ENCODE results near the gene TNFAIP1.

TNFAIP1 gene

DNA sequence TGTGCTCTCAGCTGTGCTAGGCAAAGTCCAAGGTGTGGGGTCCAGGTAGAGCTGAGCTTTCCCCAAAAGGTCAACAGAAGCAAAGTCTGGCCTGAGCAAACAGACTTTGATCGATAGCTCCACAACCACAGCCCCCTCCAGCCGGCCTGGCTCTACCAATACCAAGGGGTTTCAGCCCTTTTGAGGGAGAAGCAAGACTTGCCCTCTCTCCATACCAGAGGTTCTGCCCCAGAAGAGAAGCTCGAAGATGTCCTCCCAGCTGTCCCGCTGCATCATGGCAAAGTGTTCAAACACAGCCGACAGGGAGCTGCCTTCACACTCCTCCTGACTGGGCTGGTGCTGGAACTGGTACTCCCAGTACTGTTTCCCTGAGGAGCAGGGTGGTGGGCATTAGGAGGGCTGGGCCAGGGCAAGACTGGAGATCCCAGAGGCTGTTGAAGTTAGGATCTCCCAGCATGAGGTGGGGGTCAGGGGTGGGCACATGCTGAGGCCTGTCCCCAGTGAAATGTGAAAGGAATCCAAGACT, 32.8 kb downstream of the TNFAIP1 start:
- H3K9me2 ChIP-seq (replicated peaks; ENCODE audit: low read depth, low read length) = no peaks in the 10 kb centered on the region
- no peak for TF ChIP-seq CTCF (conservative IDR thresholded peaks at IDR 0.05; ENCODE audit: low read length)
- TF ChIP-seq EZH2phosphoT487 (IDR thresholded peaks at IDR 0.05; ENCODE audit: borderline replicate concordance) = no peak
- H3F3A ChIP-seq (ENCODE audit: low read depth) = 0 out of 2 replicates have a peak, but pooled peaks cover 2% of the 10 kb centered on the region
- no peak overlapping the region for H2AFZ ChIP-seq (ENCODE audit: low read length)
- H3K4me2 ChIP-seq (ENCODE audit: low read depth, low read length, poor library complexity, severe bottlenecking) = no peak overlapping the region
- no peaks in the 10 kb centered on the region for H3K79me2 ChIP-seq (ENCODE audit: insufficient read depth, low read length)
- no peaks in the 10 kb centered on the region for H3K4me1 ChIP-seq (ENCODE audit: insufficient read depth, low read length, poor library complexity, severe bottlenecking)
- no peaks in the 10 kb centered on the region for H4K20me1 ChIP-seq (ENCODE audit: insufficient read depth, low read length, poor library complexity, severe bottlenecking)
- no peak overlapping the region for H3K9ac ChIP-seq (ENCODE audit: low read depth, low read length, poor library complexity, severe bottlenecking)
- no peaks in the 10 kb centered on the region for H3K27me3 ChIP-seq (ENCODE audit: insufficient read depth, low read length, poor library complexity, severe bottlenecking)
- no peaks in the 10 kb centered on the region for H3K9me3 ChIP-seq (ENCODE audit: insufficient read depth, low read depth, low read length)
- H3K4me3 ChIP-seq (ENCODE audit: low read length, poor library complexity, severe bottlenecking) = no peak overlapping the region
- H3K36me3 ChIP-seq (ENCODE audit: insufficient read depth, low read length) = no peaks in the 10 kb centered on the region

DNA sequence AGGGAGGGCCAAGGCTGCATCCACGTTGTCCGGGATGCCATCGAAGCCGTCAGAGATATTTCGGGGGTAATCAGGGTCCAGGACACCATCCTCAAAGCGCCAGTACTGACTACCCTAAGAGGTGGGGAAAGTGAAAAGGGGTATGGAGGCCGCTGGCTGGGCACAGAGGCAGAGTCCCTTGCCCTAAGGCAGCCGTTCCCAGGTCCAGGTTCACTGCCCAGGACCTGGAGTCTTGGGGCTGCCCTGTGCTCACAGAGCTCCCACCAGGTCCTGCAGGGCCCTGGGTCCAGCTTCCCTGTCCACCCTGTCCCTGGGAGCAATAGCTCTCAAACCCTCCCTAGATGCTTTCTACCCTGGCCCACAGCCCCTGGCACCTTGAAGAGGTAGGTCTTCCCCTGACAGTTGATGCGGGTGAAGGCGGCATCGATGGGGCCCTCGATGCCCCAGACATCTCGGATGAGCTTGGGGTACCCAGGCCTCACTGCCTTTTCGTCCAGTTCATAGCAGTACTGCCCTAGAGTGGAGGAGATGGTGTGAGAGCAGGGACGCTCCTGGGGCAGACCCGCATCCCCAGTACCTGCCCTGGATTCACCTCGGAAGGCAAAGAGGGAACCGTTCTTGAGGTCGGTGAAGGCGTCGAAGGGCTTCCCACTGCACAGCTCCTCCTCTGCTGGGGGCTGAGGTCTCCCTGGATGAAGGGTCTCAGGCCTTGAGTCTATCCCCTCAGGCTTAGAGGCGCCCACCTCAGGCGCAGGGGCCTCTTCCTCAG, 33.5 kb downstream of the TNFAIP1 start:
- Histone ChIP-seq H3K4me2 (ENCODE audit: low read depth, low read length, poor library complexity, severe bottlenecking) (no peak overlapping the region), H3K9me3 (ENCODE audit: insufficient read depth, low read depth, low read length) (no peaks in the 10 kb centered on the region), H3K9ac (ENCODE audit: low read depth, low read length, poor library complexity, severe bottlenecking) (no peak overlapping the region)

GRCh38 chr17:28369684-28370034, 34.1 kb downstream of the TNFAIP1 start:
- H3K4me1 ChIP-seq (ENCODE audit: insufficient read depth, low read length, poor library complexity, severe bottlenecking) = no peaks in the 10 kb centered on the region

More for the DNA sequence above, 33.5 kb downstream of the TNFAIP1 start:
- Histone ChIP-seq H3K36me3 (ENCODE audit: insufficient read depth, low read length) (no peaks in the 10 kb centered on the region), H3K27me3 (ENCODE audit: insufficient read depth, low read length, poor library complexity, severe bottlenecking) (no peaks in the 10 kb centered on the region), H2AFZ (ENCODE audit: low read length) (no peak overlapping the region), H3F3A (ENCODE audit: low read depth) (0 out of 2 replicates have a peak, but pooled peaks cover 2% of the 10 kb centered on the region), H3K4me1 (ENCODE audit: insufficient read depth, low read length, poor library complexity, severe bottlenecking) (no peaks in the 10 kb centered on the region), H3K9me2 (replicated peaks; ENCODE audit: low read depth, low read length) (no peaks in the 10 kb centered on the region), H3K4me3 (ENCODE audit: low read length, poor library complexity, severe bottlenecking) (no peak overlapping the region), H4K20me1 (ENCODE audit: insufficient read depth, low read length, poor library complexity, severe bottlenecking) (no peaks in the 10 kb centered on the region), H3K79me2 (ENCODE audit: insufficient read depth, low read length) (no peaks in the 10 kb centered on the region)
- no peak for TF ChIP-seq EZH2phosphoT487 (IDR thresholded peaks at IDR 0.05; ENCODE audit: borderline replicate concordance)
- TF ChIP-seq CTCF (conservative IDR thresholded peaks at IDR 0.05; ENCODE audit: low read length) = no peak

More at GRCh38 chr17:28369684-28370034, 34.1 kb downstream of the TNFAIP1 start:
- Histone ChIP-seq H3K9me3 (ENCODE audit: insufficient read depth, low read depth, low read length) (no peaks in the 10 kb centered on the region), H3K9me2 (replicated peaks; ENCODE audit: low read depth, low read length) (no peaks in the 10 kb centered on the region), H2AFZ (ENCODE audit: low read length) (no peak overlapping the region), H3K36me3 (ENCODE audit: insufficient read depth, low read length) (no peaks in the 10 kb centered on the region), H3F3A (ENCODE audit: low read depth) (0 out of 2 replicates have a peak, but pooled peaks cover 2% of the 10 kb centered on the region), H3K4me3 (ENCODE audit: low read length, poor library complexity, severe bottlenecking) (no peak overlapping the region), H4K20me1 (ENCODE audit: insufficient read depth, low read length, poor library complexity, severe bottlenecking) (no peaks in the 10 kb centered on the region), H3K27me3 (ENCODE audit: insufficient read depth, low read length, poor library complexity, severe bottlenecking) (no peaks in the 10 kb centered on the region), H3K4me2 (ENCODE audit: low read depth, low read length, poor library complexity, severe bottlenecking) (no peak overlapping the region), H3K79me2 (ENCODE audit: insufficient read depth, low read length) (no peaks in the 10 kb centered on the region), H3K9ac (ENCODE audit: low read depth, low read length, poor library complexity, severe bottlenecking) (no peak overlapping the region)
- TF ChIP-seq CTCF (conservative IDR thresholded peaks at IDR 0.05; ENCODE audit: low read length) = no peak; the same call in 1 of the 2 replicates
- TF ChIP-seq EZH2phosphoT487 (IDR thresholded peaks at IDR 0.05; ENCODE audit: borderline replicate concordance) = no peak
